PFSK-1 (cell line): ENCODE data around the gene BICD1.

Source experiments
- POLR2AphosphoS5 ChIP-seq: IDR thresholded peaks from 2 replicates; pipeline ENCODE4 v1.6.1; 2012; ENCODE audit warnings: low read depth, mild to moderate bottlenecking, control low read depth, low read length, moderate library complexity
- REST ChIP-seq, 2 experiments: IDR thresholded peaks; 2 replicates each; pipeline versions ENCODE4 v1.6.1 to v1.8.0; 2011 to 2012; ENCODE audit warnings: low read depth in 2 of 2, low read length in 2 of 2, control low read depth in 1 of 2, inconsistent platforms in 1 of 2, mild to moderate bottlenecking in 1 of 2, moderate library complexity in 1 of 2; ENCODE audit not compliant: insufficient read depth in 1 of 2
- SIN3A ChIP-seq: IDR thresholded peaks from 2 replicates; pipeline ENCODE4 v1.6.1; 2012; ENCODE audit warnings: mild to moderate bottlenecking, low read length, moderate library complexity, borderline replicate concordance; ENCODE audit not compliant: insufficient read depth
- TAF1 ChIP-seq: IDR thresholded peaks from 2 replicates; pipeline ENCODE4 v1.6.1; 2012; ENCODE audit warnings: low read length, control low read depth, borderline replicate concordance; ENCODE audit not compliant: insufficient read depth

GRCh38 chr12:32402946-32403345, 296.3 kb downstream of the BICD1 start:
- TF ChIP-seq REST (IDR thresholded peaks at IDR 0.05; ENCODE audit: insufficient read depth in 1 of 2, low read depth in 2 of 2, low read length in 2 of 2) (no peak), TAF1 (no peak), POLR2AphosphoS5 (no peak), SIN3A (no peak)
